Lower leg skin (tissue), 4 donors: ENCODE results near the gene VENTX. TPM values are rescaled to one million over a fixed set of nuclear protein-coding genes. Genes with fewer than 3 reads are reported as not detected.

ENCODE experiments used
- DNase-seq, 2 donors: peaks; one replicate each; pipeline ENCODE4 v3.0.0-alpha.2; 2019; ENCODE audit warnings: low spot score in 2 of 2
- H3K4me3 ChIP-seq: fragments of 200-600 bp; sonication (generic); 2 replicates; pipeline ENCODE4 v1.5.1; 2017; ENCODE audit warnings: mild to moderate bottlenecking, low read depth; ENCODE audit not compliant: poor library complexity, severe bottlenecking
- CTCF ChIP-seq, 3 donors: fragments of 450-650 bp; IDR thresholded peaks; one replicate each; pipeline ENCODE4 v1.5.1; 2016; ENCODE audit warnings: antibody characterized with exemption in 3 of 3, mild to moderate bottlenecking in 3 of 3, moderate library complexity in 2 of 3
- POLR2A ChIP-seq, 2 donors: fragments of 450-650 bp; IDR thresholded peaks; one replicate each; pipeline ENCODE4 v1.6.1; 2016 to 2017; ENCODE audit warnings: antibody characterized with exemption in 2 of 2, mild to moderate bottlenecking in 1 of 2, moderate library complexity in 1 of 2
- WGBS, 2 donors: methylation state at CpG; one replicate each; pipeline ENCODE4 v1.1.5; 2018; 5-methylcytosine and 5-hydroxymethylcytosine counted together
- intact Hi-C: fragments of 100-400 bp; cut with DNase I; formaldehyde crosslinking; loops from one replicate; pipeline ENCODE4 v1.15.0; 2023; ENCODE audit warnings: low total_unique reads
- total RNA-seq, 4 donors: library from RNA; depleted of rRNA; stranded (reverse); fragments of >200 nt; gene quantifications; one replicate each; pipeline ENCODE4 v1.1.0, GENCODE V29; 2016

The VENTX gene
- total RNA-seq, 4 donors from 2014 or later, result 0.42 to 0.65 TPM; not detected in 2

GRCh38 chr10:133214468-133215410 is 22.9 kb upstream of the VENTX start:
- TF ChIP-seq POLR2A (IDR thresholded peaks at IDR 0.05) (no peak), CTCF (IDR thresholded peaks at IDR 0.05) (no peak)
- 78 to 80% methylated on average over 23 to 27 of the region's 28 CpGs for WGBS, 2 donors
- no peak for DNase-seq
- no peak overlapping the region for H3K4me3 ChIP-seq
- intact Hi-C loops, result no loop called here

DNA sequence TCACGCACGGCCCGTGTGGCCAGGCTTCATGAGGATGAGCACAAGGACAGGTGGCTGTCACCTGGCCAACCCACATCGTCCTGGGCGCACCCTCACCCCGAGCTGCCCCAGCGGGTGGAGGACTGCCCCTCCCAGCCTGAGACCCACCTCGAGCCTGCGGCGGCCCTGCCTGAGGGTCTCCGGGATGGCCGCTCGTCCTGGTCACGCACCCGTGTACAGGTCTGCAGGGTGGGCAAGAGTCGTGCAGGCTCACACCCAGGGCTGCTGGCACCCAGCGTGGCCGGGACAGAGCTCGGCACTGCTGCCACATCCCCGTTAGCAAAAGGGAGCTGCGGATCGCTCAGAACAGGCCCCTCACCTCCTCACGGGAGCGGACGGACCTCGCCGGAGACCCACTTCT is 22.1 kb upstream of the VENTX start:
- no peak for TF ChIP-seq POLR2A (IDR thresholded peaks at IDR 0.05)
- TF ChIP-seq CTCF (IDR thresholded peaks at IDR 0.05), result no peak
- no peak overlapping the region for H3K4me3 ChIP-seq
- 91% methylated on average over 14 to 17 of the region's 27 CpGs for WGBS, 2 donors
- DNase-seq, result no peak
- intact Hi-C loops, result no loop called here

- no peak overlapping the region for H3K4me3 ChIP-seq
- DNase-seq, result no peak
- 79 to 83% methylated on average over 26 of the region's 26 CpGs for WGBS, 2 donors
- intact Hi-C loops, result no loop called here
- TF ChIP-seq POLR2A (IDR thresholded peaks at IDR 0.05) (no peak), CTCF (IDR thresholded peaks at IDR 0.05) (no peak)
Measured at GRCh38 chr10:133216776-133217175, 20.9 kb upstream of the VENTX start.

GRCh38 chr10:133217800-133218589 is 19.7 kb upstream of the VENTX start:
- intact Hi-C loops, result no loop called here
- TF ChIP-seq CTCF (IDR thresholded peaks at IDR 0.05), result no peak
- TF ChIP-seq POLR2A (IDR thresholded peaks at IDR 0.05), result no peak
- WGBS, 2 donors, result 82 to 84% methylated on average over 21 to 25 of the region's 25 CpGs
- DNase-seq, result no peak
- no peak overlapping the region for H3K4me3 ChIP-seq

GRCh38 chr10:133218891-133219290 is 18.8 kb upstream of the VENTX start:
- DNase-seq, result no peak
- no peak overlapping the region for H3K4me3 ChIP-seq
- intact Hi-C loops, result no loop called here
- 47 to 74% methylated on average over 15 to 20 of the region's 20 CpGs for WGBS, 2 donors
- no peak for TF ChIP-seq POLR2A (IDR thresholded peaks at IDR 0.05)
- TF ChIP-seq CTCF (IDR thresholded peaks at IDR 0.05), result no peak
